ENCODE results near the gene F2.

F2 gene

DNA sequence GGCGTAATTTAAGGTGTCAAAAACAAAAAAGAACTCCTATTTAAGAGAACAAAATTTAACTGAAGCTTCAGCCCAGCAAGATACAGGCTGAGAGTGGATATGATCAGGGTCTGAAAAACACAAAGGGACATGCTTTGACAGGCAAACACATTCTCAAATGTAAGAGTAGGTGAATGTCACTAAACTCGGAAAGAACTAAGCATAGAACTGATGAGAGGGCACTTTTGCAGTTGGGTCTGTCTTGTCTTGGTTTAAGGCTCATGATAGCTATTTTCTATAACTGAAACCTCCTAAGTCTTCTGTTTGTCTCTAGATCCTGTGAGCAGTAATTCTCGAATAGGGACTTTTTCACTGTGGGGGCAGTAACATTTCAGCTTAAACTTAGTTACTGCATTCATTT, 27.0 kb downstream of the F2 start:
- TF ChIP-seq, protein P1, sequence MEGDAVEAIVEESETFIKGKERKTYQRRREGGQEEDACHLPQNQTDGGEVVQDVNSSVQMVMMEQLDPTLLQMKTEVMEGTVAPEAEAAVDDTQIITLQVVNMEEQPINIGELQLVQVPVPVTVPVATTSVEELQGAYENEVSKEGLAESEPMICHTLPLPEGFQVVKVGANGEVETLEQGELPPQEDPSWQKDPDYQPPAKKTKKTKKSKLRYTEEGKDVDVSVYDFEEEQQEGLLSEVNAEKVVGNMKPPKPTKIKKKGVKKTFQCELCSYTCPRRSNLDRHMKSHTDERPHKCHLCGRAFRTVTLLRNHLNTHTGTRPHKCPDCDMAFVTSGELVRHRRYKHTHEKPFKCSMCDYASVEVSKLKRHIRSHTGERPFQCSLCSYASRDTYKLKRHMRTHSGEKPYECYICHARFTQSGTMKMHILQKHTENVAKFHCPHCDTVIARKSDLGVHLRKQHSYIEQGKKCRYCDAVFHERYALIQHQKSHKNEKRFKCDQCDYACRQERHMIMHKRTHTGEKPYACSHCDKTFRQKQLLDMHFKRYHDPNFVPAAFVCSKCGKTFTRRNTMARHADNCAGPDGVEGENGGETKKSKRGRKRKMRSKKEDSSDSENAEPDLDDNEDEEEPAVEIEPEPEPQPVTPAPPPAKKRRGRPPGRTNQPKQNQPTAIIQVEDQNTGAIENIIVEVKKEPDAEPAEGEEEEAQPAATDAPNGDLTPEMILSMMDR (conservative IDR thresholded peaks at IDR 0.05; ENCODE audit: low read length): no peak
- no peak for TF ChIP-seq EZH2phosphoT487 (IDR thresholded peaks at IDR 0.05; ENCODE audit: borderline replicate concordance)
- H3K79me2 ChIP-seq (ENCODE audit: insufficient read depth, low read length): no peaks in the 10 kb centered on the region
- no peaks in the 10 kb centered on the region for H3K9me2 ChIP-seq (replicated peaks; ENCODE audit: low read depth, low read length)
- H3K4me1 ChIP-seq (ENCODE audit: insufficient read depth, low read length, poor library complexity, severe bottlenecking): no peaks in the 10 kb centered on the region
- no peak overlapping the region for H3K9ac ChIP-seq (ENCODE audit: low read depth, low read length, poor library complexity, severe bottlenecking)
- no peaks in the 10 kb centered on the region for H4K20me1 ChIP-seq (ENCODE audit: insufficient read depth, low read length, poor library complexity, severe bottlenecking)
- H3K27me3 ChIP-seq (ENCODE audit: insufficient read depth, low read length, poor library complexity, severe bottlenecking): no peaks in the 10 kb centered on the region
- no peak overlapping the region for H2AFZ ChIP-seq (ENCODE audit: low read length)
- no peaks in the 10 kb centered on the region for H3K9me3 ChIP-seq (ENCODE audit: insufficient read depth, low read depth, low read length)
- no peak overlapping the region for H3K4me2 ChIP-seq (ENCODE audit: low read depth, low read length, poor library complexity, severe bottlenecking)
- no peaks in the 10 kb centered on the region for H3F3A ChIP-seq (ENCODE audit: low read depth)
- peaks cover 95% of the 10 kb centered on the region for H3K36me3 ChIP-seq (ENCODE audit: insufficient read depth, low read length)
- no peak overlapping the region for H3K4me3 ChIP-seq (ENCODE audit: low read length, poor library complexity, severe bottlenecking)

DNA sequence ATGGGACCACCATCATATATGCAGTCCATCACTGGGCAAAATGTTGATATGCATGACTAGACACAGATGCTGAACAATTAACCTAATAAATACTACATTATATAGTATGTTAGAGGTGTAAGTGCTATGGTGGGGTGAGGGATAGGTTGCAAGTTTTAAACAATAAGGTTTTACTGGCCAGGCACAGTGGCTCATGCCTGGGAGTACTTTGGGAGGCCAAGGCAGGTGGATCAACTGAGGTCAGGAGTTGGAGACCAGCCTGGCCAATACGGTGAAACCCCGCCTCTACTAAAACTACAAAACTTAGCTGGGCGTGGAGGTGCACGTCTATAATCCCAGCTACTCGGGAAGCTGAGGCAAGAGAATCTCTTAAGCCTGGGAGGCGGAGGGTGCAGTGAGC, 28.1 kb downstream of the F2 start:
- H3K4me1 ChIP-seq (ENCODE audit: insufficient read depth, low read length, poor library complexity, severe bottlenecking): no peaks in the 10 kb centered on the region
- H3K36me3 ChIP-seq (ENCODE audit: insufficient read depth, low read length): peaks cover 94% of the 10 kb centered on the region
- H2AFZ ChIP-seq (ENCODE audit: low read length): no peak overlapping the region
- H3K4me3 ChIP-seq (ENCODE audit: low read length, poor library complexity, severe bottlenecking): no peak overlapping the region
- no peaks in the 10 kb centered on the region for H3K9me3 ChIP-seq (ENCODE audit: insufficient read depth, low read depth, low read length)
- H3K9me2 ChIP-seq (replicated peaks; ENCODE audit: low read depth, low read length): no peaks in the 10 kb centered on the region
- H3K27me3 ChIP-seq (ENCODE audit: insufficient read depth, low read length, poor library complexity, severe bottlenecking): no peaks in the 10 kb centered on the region
- TF ChIP-seq, protein P1 (conservative IDR thresholded peaks at IDR 0.05; ENCODE audit: low read length): no peak
- TF ChIP-seq EZH2phosphoT487 (IDR thresholded peaks at IDR 0.05; ENCODE audit: borderline replicate concordance): no peak
- no peaks in the 10 kb centered on the region for H3F3A ChIP-seq (ENCODE audit: low read depth)
- H3K79me2 ChIP-seq (ENCODE audit: insufficient read depth, low read length): no peaks in the 10 kb centered on the region
- H3K4me2 ChIP-seq (ENCODE audit: low read depth, low read length, poor library complexity, severe bottlenecking): no peak overlapping the region
- H4K20me1 ChIP-seq (ENCODE audit: insufficient read depth, low read length, poor library complexity, severe bottlenecking): no peaks in the 10 kb centered on the region
- no peak overlapping the region for H3K9ac ChIP-seq (ENCODE audit: low read depth, low read length, poor library complexity, severe bottlenecking)

DNA sequence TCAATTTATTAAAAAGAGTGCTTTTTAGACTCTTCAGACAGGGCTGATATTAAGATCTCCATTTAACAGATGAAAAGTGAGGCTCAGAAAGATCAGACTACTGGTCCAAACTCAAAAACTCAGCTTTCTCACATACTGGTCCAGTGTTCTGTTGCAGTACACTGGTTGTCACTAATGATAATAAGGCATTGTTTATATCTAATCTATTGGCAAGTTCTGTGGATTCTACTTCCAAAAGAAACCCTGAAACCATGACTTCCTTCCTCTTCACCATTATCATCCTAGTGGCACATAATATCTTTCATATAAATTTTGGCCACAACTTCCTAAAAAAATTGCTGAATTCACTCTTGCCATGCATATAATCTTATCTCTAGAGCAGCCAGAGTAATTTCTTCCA, 36.9 kb downstream of the F2 start:
- Histone ChIP-seq H3K36me3 (ENCODE audit: insufficient read depth, low read length) (peaks cover 87% of the 10 kb centered on the region), H3K4me1 (ENCODE audit: insufficient read depth, low read length, poor library complexity, severe bottlenecking) (peaks cover 8% of the 10 kb centered on the region), H4K20me1 (ENCODE audit: insufficient read depth, low read length, poor library complexity, severe bottlenecking) (no peaks in the 10 kb centered on the region)

More for the DNA sequence above, 36.9 kb downstream of the F2 start:
- Histone ChIP-seq H3K27me3 (ENCODE audit: insufficient read depth, low read length, poor library complexity, severe bottlenecking) (no peaks in the 10 kb centered on the region), H2AFZ (ENCODE audit: low read length) (no peak overlapping the region), H3K9me3 (ENCODE audit: insufficient read depth, low read depth, low read length) (no peaks in the 10 kb centered on the region), H3K9me2 (replicated peaks; ENCODE audit: low read depth, low read length) (no peaks in the 10 kb centered on the region), H3F3A (ENCODE audit: low read depth) (peaks cover 7% of the 10 kb centered on the region; the same call in 1 of the 2 replicates), H3K79me2 (ENCODE audit: insufficient read depth, low read length) (no peaks in the 10 kb centered on the region), H3K4me2 (ENCODE audit: low read depth, low read length, poor library complexity, severe bottlenecking) (peak overlapping the region; percentile 30), H3K4me3 (ENCODE audit: low read length, poor library complexity, severe bottlenecking) (no peak overlapping the region), H3K9ac (ENCODE audit: low read depth, low read length, poor library complexity, severe bottlenecking) (no peak overlapping the region)
- TF ChIP-seq, protein P1 (conservative IDR thresholded peaks at IDR 0.05; ENCODE audit: low read length): no peak
- no peak for TF ChIP-seq EZH2phosphoT487 (IDR thresholded peaks at IDR 0.05; ENCODE audit: borderline replicate concordance)

Measured in Loucy (cell line).